HG03460 (cell line): ENCODE data around the gene EXOC6.

Experiments
- ATAC-seq: cut with Tn5 transposase; IDR thresholded peaks from one replicate; pipeline ENCODE4 v1.9.1; 2021; ENCODE audit not compliant: unreplicated experiment

The EXOC6 gene

GRCh38 chr10:93063144-93063976, 215.0 kb downstream of the EXOC6 start:
- no peak for ATAC-seq

- no peak for ATAC-seq
Measured at GRCh38 chr10:93063977-93064660, 215.8 kb downstream of the EXOC6 start.

GRCh38 chr10:93064874-93065660, 216.7 kb downstream of the EXOC6 start:
- no peak for ATAC-seq

- no peak for ATAC-seq
Measured at GRCh38 chr10:93065675-93066543, 217.6 kb downstream of the EXOC6 start.

- ATAC-seq = no peak
Measured at GRCh38 chr10:93066544-93066913, 218.2 kb downstream of the EXOC6 start.

- no peak for ATAC-seq
Measured at GRCh38 chr10:93067443-93068365, 219.4 kb downstream of the EXOC6 start.

GRCh38 chr10:93068411-93069244, 220.3 kb downstream of the EXOC6 start:
- ATAC-seq = no peak

GRCh38 chr10:93069245-93069561, 220.9 kb downstream of the EXOC6 start:
- no peak for ATAC-seq

GRCh38 chr10:93070378-93071176, 222.3 kb downstream of the EXOC6 start:
- no peak for ATAC-seq

- no peak for ATAC-seq
Measured at GRCh38 chr10:93071177-93071472, 222.8 kb downstream of the EXOC6 start.

GRCh38 chr10:93071674-93072224, 223.4 kb downstream of the EXOC6 start:
- no peak for ATAC-seq

GRCh38 chr10:93072225-93072712, 223.9 kb downstream of the EXOC6 start:
- ATAC-seq = no peak

GRCh38 chr10:93072713-93073538, 224.6 kb downstream of the EXOC6 start:
- no peak for ATAC-seq

- no peak for ATAC-seq
Measured at GRCh38 chr10:93073539-93074146, 225.3 kb downstream of the EXOC6 start, which contains the start of gene CYP26A1. Gene CYP26A1, plus strand, starts transcription at chr10:93073893. Its CDS starts 42 bp downstream, at chr10:93073935.

GRCh38 chr10:93074147-93074596, 225.9 kb downstream of the EXOC6 start:
- ATAC-seq = no peak
